ENCODE results near the gene KRTAP10-12. TPM values are rescaled to one million over a fixed set of nuclear protein-coding genes. Genes with fewer than 3 reads are reported as not detected.
"Not testable (repeated sequence)": the region's sequence is repeated elsewhere in the genome, so short reads cannot be mapped to it uniquely, and the experiment has no call there.

Gene KRTAP10-12
- total RNA-seq, 2 donors from 2014 or later: not detected

DNA sequence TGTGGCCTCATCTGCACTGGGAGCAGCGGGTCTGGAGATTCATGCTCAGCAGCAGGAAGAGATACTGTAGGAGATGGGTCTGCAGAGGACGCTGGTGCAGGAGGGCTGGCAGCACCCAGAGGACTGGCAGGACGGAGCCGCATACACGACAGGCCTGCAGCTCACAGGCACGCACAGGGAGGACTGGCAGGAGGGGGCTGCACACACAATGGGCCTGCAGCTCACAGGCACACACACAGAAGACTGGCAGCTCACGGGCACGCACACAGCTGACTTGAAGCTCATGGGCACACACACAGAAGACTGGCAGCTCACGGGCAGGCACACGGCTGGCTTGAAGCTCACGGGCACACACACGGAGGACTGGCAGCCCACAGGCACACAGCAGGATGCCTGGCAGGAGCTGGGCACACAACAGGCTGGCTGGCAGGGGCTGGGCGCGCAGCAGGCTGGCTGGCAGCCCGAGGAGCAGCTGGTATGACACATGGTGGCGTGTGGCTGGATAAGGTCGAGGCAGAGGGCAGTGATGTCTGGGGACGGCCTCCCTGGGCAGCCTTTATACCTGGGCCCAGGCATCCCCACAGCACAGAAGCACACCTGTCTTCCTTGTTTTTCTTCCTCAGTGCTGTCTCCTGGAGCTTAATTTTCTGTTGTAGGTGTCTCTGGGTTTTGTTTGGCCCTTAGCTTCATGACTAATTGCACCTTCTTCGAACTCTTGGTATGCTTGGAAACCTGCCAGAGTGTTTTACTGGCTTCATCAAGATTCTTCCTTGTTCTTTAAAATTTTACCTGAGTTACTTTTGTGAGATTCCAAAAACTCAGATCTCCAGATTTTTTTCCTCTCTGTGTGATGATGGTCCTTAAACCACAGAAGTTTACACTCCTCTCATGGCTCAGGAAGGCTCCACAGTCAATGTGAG, 30.3 kb upstream of the KRTAP10-12 start, which contains the start of gene KRTAP12-2:
Gene KRTAP12-2 (minus strand): TSS at position 527 of the 920 bp plus-strand sequence. CDS start 41 bp downstream, at position 486.
- DNase-seq (peak; percentile 61), ATAC-seq (peak; percentile 89 to 98)
- intact Hi-C loops (cut with DNase I): no loop called here

DNA sequence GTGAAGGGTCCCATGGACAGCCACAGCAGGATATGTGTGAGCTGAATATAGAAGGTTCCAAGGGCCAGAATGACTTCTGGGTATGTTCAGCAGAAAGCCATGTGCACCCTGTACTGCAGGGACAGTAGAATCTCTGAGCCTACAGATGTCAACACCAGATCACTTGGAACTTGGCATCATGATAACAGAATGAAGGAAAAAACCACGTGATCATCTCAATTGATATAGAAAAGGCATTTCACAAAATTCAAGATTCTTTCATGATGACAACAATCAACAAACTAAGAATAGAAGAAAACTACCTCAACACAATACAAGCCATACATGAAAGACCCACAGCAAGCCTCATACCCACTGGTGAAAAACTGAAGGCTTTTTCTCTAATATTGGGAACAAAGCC, 29.4 kb upstream of the KRTAP10-12 start:
- intact Hi-C loops (cut with DNase I): no loop called here
- ATAC-seq: no peak
- no peak for DNase-seq

DNA sequence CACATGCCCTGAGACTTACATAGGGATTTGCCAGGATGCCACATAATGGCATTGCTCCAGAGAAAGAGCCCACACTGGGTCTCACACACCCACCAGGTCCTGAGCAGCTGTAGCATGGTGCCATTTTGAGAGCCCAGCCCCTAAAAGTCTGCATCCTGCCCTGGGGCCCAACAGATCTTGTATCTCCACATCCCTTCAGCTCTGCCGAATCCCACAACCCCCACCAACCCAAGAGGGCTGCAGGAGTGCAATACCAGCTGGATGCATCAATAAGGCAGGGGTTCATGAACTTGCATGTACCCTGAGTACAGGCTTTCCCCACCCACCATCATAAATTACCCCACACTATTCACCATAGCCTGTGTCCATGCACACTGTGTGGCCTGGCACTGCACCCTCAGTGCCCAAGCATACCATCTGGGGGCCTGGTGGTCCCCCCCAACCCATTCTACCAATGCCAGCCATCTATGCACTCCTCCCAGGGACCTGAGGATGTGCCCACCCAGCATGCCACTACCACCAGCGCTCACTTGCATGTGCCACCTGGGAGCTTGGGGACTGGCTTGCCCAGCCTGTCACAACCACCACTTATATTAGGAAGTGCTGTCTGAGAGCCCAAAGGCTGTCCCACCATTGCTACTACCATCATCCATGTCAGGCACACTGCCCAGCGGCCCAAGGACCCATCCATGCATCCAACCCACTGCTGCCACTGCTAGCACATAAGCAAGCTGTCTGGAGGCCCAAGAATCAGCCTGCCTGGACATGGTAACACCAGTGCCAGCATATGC, 26.1 kb upstream of the KRTAP10-12 start:
- DNase-seq (no peak), ATAC-seq (no peak)
- intact Hi-C loops (cut with DNase I): no loop called here

DNA sequence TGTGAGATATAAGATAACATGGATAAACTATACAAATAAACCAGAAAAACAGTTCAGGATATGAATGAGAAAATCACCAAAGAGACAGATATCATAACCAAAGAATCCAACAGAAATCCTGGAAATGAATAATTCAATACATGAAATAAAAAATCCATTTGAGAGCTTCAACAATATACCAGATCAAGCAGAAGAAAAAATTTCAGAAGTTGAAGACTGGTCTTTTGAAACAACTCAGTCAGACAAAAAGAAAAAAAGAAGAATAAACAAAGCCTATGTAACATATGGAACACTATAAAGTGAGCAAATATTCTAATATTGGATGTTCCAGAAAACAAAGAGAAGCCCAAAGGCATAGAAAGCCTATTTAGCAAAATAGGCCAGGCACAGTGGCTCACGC, 25.1 kb upstream of the KRTAP10-12 start:
- ATAC-seq (no peak), DNase-seq (no peak)
- intact Hi-C loops (cut with DNase I): no loop called here

DNA sequence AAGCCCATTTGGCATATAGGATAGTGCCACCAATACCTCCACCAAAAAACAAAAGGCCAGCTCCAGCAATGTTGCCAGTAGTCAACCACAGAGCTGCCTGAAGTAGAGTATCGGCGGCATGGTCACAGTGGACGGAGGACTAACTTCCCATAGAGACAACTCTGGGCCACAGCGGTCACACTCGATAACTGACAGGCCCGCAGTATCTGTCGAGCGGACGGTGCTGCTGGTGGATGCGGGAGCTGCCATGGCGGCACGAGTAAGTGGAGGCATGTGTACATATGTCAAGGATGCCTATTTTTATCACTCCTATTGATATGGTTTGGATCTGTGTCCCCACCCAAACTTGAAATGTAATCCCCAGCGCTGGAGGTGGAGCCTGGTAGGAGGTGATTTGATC, 19.1 kb upstream of the KRTAP10-12 start:
- DNase-seq: no peak
- ATAC-seq: no peak
- intact Hi-C loops (cut with DNase I): no loop called here

DNA sequence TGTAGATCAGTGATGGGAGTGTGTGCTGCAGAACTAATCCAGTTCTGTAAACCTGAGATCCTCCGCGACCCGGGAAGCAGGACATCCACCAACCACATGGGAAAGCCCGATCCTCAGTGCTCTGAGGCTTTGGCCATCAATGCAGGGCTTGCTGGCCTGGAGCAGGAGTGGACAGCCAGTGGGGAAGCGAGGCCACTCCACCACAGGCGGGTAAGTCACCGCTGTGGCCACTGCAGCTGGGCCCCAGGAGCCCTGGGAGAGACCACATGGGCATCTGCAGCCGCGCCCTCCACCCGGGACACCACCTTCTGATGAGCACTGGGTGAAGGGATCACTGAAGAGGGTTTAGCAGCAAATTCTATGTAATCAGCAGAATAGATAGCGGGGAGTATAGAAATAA, 15.8 kb upstream of the KRTAP10-12 start:
- ATAC-seq (no peak), DNase-seq (no peak)
- intact Hi-C loops (cut with DNase I): no loop called here

DNA sequence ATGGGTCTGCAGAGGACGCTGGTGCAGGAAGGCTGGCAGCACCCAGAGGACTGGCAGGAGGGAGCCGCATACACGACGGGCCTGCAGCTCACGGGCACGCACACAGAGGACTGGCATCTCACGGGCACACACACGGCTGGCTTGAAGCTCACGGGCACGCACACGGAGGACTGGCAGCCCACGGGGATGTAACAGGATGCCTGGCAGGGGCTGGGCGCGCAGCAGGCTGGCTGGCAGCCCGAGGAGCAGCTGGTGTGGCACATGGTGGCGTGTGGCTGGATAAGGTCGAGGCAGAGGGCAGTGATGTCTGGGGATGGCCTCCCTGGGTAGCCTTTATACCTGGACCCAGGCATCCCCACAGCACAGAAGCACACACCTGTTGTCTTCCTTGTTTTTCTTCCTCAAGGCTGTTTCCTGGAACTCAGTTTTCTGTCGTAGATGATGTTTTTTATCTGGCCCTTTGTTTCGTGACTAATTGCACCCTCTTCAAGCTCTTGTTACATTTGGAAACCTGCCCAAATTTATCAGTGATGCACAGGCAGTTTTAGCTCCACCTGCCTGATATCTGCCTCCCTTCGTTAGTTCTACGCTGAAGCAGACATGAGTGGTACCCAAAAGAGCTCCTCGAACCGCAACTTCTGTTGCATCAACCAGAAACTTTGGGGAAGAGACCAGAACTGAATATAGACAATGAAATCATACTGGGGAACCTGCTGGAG, 15.0 kb upstream of the KRTAP10-12 start, which contains the start of gene KRTAP12-1:
Gene KRTAP12-1 (minus strand): TSS at position 303 of the 719 bp plus-strand sequence. CDS start 40 bp downstream, at position 263.
- ATAC-seq (peak; percentile 25 to 63), DNase-seq (no peak)
- intact Hi-C loops (cut with DNase I): no loop called here

DNA sequence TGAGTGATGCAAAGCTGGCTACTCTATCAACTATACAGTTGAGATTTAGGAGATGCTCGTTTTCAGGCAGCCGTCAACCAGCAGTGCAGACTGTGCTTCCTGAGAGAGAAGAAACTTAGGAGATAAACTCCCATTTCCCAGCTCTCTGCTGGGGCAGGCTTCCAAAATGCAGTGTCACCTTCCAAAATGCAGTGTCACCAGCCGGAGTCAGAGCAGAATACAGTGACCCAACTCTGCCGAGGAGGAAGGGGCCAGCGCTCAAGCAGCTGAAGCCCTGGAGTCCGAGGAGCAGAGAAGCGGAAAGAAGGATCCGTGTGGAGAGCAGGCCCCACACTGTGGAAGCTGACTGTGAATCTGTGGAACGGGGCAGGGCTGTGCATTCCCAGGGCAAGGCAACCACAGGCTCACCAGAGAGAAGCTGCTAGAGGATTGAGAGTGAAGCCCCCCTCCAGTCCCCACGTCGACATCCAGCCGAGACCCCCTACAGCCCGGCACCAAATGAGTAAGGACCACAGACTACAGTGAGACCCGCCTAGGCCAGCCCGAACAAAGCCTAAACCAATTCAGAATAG, 14.3 kb upstream of the KRTAP10-12 start:
- ATAC-seq: no peak
- intact Hi-C loops (cut with DNase I): no loop called here
- DNase-seq: no peak

DNA sequence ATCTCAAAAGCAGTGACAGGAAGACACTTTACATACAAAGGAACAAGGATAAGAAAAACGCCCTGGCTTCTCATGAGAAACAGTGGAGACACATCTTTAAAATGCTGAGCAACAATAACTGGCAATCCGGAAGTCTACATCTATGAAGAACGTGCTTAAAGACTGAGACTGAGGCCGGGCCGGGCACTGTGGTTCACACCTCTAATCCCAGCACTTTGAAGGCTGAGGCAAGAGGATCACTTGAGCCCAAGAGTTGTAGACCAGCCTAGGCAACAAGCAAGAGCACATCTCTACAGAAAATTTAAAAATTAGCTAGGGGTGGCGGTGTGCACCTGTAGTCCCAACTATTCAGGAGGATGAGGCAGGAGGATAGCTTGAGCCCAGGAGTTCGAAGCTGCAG, 12.9 kb upstream of the KRTAP10-12 start:
- DNase-seq (no peak), ATAC-seq (no peak)
- intact Hi-C loops (cut with DNase I): no loop called here

DNA sequence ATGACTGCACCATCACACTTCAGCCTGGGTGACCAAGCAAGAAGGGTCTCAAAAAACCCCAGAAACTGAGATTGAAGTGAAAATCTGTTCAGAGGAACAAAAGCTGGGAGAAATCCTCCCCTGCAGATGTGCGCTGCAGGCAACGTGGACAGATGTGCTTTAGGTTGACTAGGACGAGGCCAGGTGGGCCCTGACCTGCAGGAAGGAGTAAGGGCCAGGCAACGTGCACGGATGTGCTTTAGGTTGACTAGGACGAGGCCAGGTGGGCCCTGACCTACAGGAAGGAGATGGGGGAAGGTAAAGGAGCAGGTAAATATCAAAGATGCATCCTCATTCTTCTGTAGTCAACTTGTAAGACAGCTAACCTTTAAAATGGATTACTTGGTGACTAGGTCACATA, 12.5 kb upstream of the KRTAP10-12 start:
- no peak for DNase-seq
- ATAC-seq: no peak
- intact Hi-C loops (cut with DNase I): no loop called here

DNA sequence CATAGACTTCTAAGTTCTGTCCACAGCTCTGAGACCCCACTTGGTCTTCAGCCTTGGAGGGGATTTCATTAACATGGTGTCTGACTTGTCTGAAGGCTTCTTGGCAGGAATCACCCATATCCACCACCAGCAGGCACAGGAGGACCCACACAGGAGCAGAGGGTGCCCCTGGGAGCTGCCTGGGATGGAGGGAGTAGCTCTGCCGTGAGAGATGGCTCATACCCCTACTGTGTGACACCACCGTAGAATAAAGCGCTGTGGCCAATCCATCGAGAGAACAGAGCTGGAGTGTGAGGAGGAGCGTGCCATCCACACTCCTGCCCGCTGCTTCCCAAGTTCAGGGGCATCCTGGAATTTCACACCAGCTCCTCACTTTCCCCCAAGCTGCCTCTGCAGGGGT, 11.9 kb upstream of the KRTAP10-12 start:
- ATAC-seq; intact Hi-C loops (cut with DNase I); DNase-seq: not testable (repeated sequence)

DNA sequence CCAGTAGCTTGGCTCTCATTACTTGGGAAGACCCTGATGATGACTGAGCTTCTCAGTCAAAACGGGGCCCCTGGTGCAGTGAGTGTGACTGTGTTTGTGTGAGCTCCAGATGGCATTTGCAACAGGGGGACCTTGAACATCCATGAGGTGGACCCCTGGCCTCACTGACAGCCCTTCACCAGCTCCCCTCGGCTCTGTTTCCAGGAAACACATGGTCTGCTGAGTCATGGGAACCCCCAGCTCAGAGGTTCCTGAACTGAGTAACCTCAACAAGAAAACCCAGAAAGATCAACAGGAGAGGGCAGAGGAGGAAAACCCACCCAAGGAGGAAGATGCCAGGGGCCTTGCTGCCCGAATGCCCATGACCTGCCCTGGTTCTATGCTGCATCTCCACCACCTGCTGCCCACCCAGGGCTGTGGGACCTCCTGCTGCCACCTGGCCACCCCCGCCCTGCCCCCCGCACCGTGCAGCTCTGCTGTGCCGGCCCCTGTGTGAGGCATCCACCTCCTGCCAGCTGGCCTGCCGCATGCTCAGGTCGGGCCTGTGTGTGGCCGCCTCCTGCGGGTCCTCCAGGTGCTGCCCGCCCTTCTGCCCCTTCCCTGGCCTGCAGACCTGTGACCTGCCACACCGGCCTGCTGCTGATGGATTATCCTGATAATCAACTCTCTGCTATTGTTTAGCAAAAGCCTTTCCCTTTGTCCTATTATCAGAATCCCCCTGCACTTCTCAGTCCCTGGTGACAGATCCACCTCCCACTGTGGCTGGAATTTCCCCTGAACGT, 10.8 kb upstream of the KRTAP10-12 start:
- intact Hi-C loops (cut with DNase I): no loop called here
- no peak for DNase-seq
- ATAC-seq: no peak

DNA sequence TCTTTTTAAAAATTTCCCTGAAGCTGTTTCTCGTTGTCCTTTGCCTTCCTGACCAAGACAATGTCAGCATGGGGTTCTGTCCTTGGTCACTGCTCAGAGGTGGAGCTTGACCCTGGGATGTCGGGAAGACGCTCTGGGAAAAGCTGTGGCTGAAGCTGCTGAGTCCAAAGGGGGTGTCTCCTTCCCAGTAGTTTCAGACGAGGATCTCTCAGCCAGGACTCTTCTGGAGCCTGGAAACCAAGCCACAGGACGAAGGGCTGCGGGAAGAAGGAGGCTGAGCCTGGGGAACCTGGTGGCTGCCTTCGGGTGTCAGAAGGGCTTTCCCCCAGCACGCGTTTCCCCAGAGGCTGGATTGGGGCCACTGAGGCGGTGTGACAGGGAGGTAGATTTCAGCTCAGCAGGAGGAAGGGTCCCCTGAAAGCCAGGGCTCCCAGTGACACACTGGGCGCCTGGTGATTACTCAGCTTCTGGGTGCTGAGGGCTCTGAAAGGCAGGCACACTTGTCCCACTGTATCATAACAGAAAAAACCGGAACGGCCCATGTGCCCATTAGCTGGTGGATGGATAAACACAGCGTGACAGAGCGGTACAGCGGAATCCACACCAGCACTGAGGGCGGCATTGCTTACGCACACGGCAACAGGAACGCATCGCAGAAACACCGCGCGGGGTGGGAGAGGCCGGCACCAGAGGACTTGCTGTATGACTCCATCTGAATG, 10.0 kb upstream of the KRTAP10-12 start:
- intact Hi-C loops (cut with DNase I): no loop called here
- no peak for ATAC-seq
- no peak for DNase-seq

DNA sequence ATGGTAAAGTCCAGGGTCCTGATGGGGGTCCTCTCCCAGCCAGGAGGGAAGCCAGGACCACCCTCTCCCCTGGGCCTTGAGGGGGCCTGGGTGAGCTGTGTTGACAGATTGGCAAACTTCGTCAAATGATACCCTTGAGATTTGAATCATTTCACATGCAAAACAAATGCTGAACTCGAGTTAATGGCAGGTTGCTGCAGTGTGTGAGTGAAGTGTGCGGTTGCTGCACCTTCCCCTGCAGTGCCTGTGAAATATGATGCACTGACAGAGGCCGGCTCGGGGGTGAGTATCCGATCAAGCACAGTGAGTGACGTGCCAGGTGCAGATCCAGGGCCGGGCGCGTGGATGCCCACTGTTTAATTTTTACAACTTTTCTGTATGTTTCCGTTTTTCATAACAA, 9.3 kb upstream of the KRTAP10-12 start:
- ATAC-seq (no peak), DNase-seq (no peak)
- intact Hi-C loops (cut with DNase I): no loop called here

DNA sequence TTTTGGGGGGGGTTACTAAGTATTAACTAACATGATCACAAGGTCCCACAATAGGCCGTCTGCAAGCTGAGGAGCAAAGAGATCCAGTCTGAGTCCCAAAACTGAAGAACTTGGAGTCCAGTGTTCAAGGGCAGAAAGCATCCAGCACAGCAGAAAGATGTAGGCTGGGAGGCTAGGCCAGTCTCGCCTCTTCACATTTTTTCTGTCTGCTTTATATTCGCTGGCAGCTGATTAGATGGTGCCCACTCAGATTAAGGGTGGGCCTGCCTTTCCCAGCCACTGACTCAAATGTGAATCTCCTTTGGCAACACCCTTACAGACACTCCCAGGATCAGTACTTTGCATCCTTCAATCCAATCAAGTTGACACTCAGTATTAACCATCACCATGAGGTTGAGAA, 7.2 kb upstream of the KRTAP10-12 start:
- DNase-seq; ATAC-seq; intact Hi-C loops (cut with DNase I): not testable (repeated sequence)

DNA sequence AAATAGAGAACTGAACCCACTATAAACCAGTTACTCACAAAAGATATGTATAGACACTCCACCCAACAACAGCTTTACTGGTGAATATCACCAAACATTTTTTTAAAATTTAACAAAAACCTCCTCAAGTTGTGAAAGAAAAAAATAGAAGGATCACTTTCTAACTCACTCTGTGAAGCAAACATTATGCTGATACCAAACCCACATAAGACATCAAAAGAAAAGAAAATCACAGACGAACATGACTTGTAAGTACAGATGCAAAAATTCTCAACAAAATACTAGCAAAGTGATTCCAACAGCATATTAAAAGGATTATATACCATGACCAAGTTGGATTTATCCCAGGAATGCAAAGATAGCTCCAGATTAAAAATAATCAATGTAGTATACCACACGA, 5.3 kb upstream of the KRTAP10-12 start:
- DNase-seq (no peak), ATAC-seq (no peak)
- intact Hi-C loops (cut with DNase I): no loop called here

DNA sequence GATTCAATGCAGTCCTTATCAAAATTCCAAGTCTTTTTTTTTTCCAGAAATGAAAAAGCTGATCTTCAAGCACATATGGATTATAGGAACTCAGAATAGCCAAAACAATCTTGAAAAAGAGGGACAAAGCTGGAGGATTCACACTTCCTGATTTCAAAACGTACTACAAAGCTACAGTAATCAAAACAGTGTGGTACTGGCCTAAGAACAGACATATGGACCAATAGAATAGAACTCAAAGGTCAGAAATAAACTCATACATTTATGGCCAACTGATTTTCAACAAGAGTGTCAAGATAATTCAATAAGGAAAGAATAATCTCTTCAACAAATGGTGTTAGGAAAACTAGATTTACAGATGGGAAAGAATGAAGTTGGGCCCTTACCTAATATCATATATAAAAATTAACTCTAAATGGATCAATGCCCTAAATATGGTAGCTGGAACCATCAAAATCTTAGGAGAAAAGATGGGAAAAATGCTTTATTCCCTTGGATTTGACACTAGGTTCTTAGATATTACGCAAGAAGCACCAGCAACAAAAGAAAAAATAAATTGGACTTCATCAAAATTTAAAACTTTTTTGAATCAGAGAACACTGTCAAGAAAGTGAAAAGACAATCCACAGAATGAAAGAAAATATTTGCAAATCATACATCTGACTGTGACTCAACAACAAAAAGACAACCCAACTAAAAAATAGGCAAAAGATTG, 4.0 kb upstream of the KRTAP10-12 start:
- DNase-seq (no peak), ATAC-seq (no peak)
- intact Hi-C loops (cut with DNase I): no loop called here

Data from left cardiac atrium (tissue), 4 donors.